GM20431 (cell line): ENCODE data around the gene LRRC26.

Experiments
- in situ Hi-C: fragments of 300-500 bp; cut with MseI, MboI; formaldehyde crosslinking; loops from one replicate; pipeline ENCODE4 v1.15.0; 2020; ENCODE audit warnings: low sequenced_read_pairs; ENCODE audit not compliant: unreplicated experiment

LRRC26 gene

GRCh38 chr9:137123468-137123837 is 46.4 kb downstream of the LRRC26 start:
- in situ Hi-C loops, result loop anchor here (10.0 kb wide), 1 partner anchor 101 kb away; the partner anchor contains the start of genes CYSRT1, RNF208 and RNF224

DNA sequence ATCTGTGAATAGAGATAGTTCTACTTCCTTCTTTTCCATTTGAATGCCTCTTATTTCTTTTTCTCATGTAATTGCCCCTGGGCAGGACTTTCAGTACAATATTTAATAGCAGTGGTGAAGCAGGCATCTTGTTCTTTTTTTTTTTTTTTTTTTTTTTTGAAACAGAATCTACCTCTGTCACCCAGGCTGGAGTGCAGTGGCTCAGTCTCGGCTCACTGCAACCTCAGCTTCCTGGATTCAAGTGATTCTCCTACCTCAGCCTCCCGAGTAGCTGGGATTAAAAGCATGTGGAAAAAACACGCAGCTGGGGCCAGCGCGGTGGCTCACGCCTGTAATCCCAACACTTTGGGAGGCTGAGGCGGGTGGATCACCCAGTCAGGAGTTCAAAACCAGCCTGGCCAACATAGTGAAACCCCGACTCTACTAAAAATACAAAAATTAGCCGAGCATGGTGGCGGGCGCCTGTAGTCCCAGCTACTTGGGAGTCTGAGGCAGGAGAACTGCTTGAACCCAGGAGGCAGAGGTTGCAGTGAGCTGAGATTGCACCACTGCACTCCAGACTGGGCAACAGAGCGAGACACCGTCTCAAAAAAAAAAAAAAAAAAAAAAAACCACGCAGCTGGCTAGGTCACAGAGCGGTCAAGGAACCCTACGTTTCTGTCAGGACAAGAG is 46.9 kb downstream of the LRRC26 start:
- in situ Hi-C loops, result loop anchor here (10.0 kb wide), 1 partner anchor 102 kb away; the partner anchor contains the start of genes CYSRT1, RNF208 and RNF224

GRCh38 chr9:137121927-137122795 is 47.7 kb downstream of the LRRC26 start:
- in situ Hi-C loops, result loop anchor here (10.0 kb wide), 1 partner anchor 103 kb away; the partner anchor contains the start of genes CYSRT1, RNF208 and RNF224
